ENCODE data around the gene SMARCB1. TPM values are rescaled to one million over a fixed set of nuclear protein-coding genes. Genes with fewer than 3 reads are reported as not detected.
A peak's percentile ranks its signal among the peaks of the same experiment; 100 is the strongest.

SMARCB1 gene
- total and polyA plus RNA-seq, 2 experiments from 2014 or later, result 114 to 132 TPM

- no peak for TF ChIP-seq CTCF (conservative IDR thresholded peaks at IDR 0.05; ENCODE audit: low read depth in 2 of 2)
- no peak for TF ChIP-seq ZNF331 (CRISPR knock-in tag; IDR thresholded peaks at IDR 0.05; ENCODE audit: low read depth)
- TF ChIP-seq POLR2AphosphoS5 (IDR thresholded peaks at IDR 0.05; ENCODE audit: low read depth), result no peak
- no peak for TF ChIP-seq REST (IDR thresholded peaks at IDR 0.05; ENCODE audit: unreplicated experiment)
- no peak for TF ChIP-seq JUNB (IDR thresholded peaks at IDR 0.05; ENCODE audit: unreplicated experiment)
- TF ChIP-seq EZH2phosphoT487 (IDR thresholded peaks at IDR 0.05; ENCODE audit: unreplicated experiment), result no peak
- TF ChIP-seq CREB1 (CRISPR knock-in tag; IDR thresholded peaks at IDR 0.05; ENCODE audit: low read depth), result no peak
- no peak for TF ChIP-seq ZNF114 (CRISPR knock-in tag; IDR thresholded peaks at IDR 0.05)
- TF ChIP-seq ETS1 (IDR thresholded peaks at IDR 0.05), result no peak
- no peak for TF ChIP-seq NANOG (IDR thresholded peaks at IDR 0.05; ENCODE audit: borderline replicate concordance)
Observed at GRCh38 chr22:23774114-23774921, 12.4 kb upstream of the SMARCB1 start (continued).

- Histone ChIP-seq H3K4me1 (ENCODE audit: insufficient read depth) (peaks cover 6% of the 10 kb centered on the region; the same call in 1 of the 2 replicates), H3K4me3 (no peak overlapping the region), H2AFZ (no peak overlapping the region), H4K20me1 (replicated peaks; ENCODE audit: insufficient read depth) (no peaks in the 10 kb centered on the region), H3K27me3 (ENCODE audit: insufficient read depth) (peaks cover 26% of the 10 kb centered on the region), H3K79me2 (replicated peaks; ENCODE audit: insufficient read depth) (no peaks in the 10 kb centered on the region), H3K9me2 (ENCODE audit: insufficient read depth) (no peaks in the 10 kb centered on the region), H3K27ac (ENCODE audit: low read depth) (no peak overlapping the region), H3F3A (replicated peaks; ENCODE audit: low read depth) (peaks cover 8% of the 10 kb centered on the region; the same call in 1 of the 2 replicates), H3K4me2 (no peak overlapping the region), H3K36me3 (ENCODE audit: insufficient read depth) (no peaks in the 10 kb centered on the region)
- H3K4me1 Mint-ChIP-seq, result peaks cover 17% of the 10 kb centered on the region
- peak overlapping the region; percentile 4; the same call in 1 of the 3 replicates for H3K4me3 Mint-ChIP-seq
- ATAC-seq (no peak), DNase-seq (ENCODE audit: low spot score) (no peak)
- no peaks in the 10 kb centered on the region for H3K9me3 Mint-ChIP-seq
- peaks cover 27% of the 10 kb centered on the region for H3K27me3 Mint-ChIP-seq (ENCODE audit: insufficient read depth, low read depth, poor library complexity)
- no peaks in the 10 kb centered on the region; the same call in 2 of the 3 replicates for H3K36me3 Mint-ChIP-seq (ENCODE audit: low read depth)
- no peak overlapping the region for H3K27ac Mint-ChIP-seq
- no peak for TF ChIP-seq CREB1 (CRISPR knock-in tag; IDR thresholded peaks at IDR 0.05; ENCODE audit: low read depth)
- no peak for TF ChIP-seq EZH2 (IDR thresholded peaks at IDR 0.05; ENCODE audit: low read depth, unreplicated experiment)
- no peak for TF ChIP-seq CTCF (conservative IDR thresholded peaks at IDR 0.05; ENCODE audit: low read depth in 2 of 2)
- TF ChIP-seq ZNF114 (CRISPR knock-in tag; IDR thresholded peaks at IDR 0.05), result no peak
- no peak for TF ChIP-seq ETS1 (IDR thresholded peaks at IDR 0.05)
- no peak for TF ChIP-seq NANOG (IDR thresholded peaks at IDR 0.05; ENCODE audit: borderline replicate concordance)
- TF ChIP-seq REST (IDR thresholded peaks at IDR 0.05; ENCODE audit: unreplicated experiment), result no peak
- no peak for TF ChIP-seq ZNF331 (CRISPR knock-in tag; IDR thresholded peaks at IDR 0.05; ENCODE audit: low read depth)
Observed at GRCh38 chr22:23774922-23775436, 11.8 kb upstream of the SMARCB1 start.

Measured in GM23338 (cell line).